ENCODE results near the gene DIMT1. TPM values are rescaled to one million over a fixed set of nuclear protein-coding genes. Genes with fewer than 3 reads are reported as not detected.

DIMT1 gene
- total RNA-seq (ENCODE audit: insufficient read depth, low replicate concordance): 53.2 TPM

- DNase-seq (ENCODE audit: low spot score): peak; percentile 99
These were observed at the start of gene DIMT1 for GRCh38 chr5:62403411-62404250. Gene DIMT1 (minus strand): TSS chr5:62403905. CDS start chr5:62403772, 133 bp downstream.

GRCh38 chr5:62450259-62450658 lies 46.6 kb upstream of the DIMT1 start:
- no peak for DNase-seq (ENCODE audit: low spot score)

GRCh38 chr5:62448528-62448927 lies 44.8 kb upstream of the DIMT1 start:
- no peak for DNase-seq (ENCODE audit: low spot score)

GRCh38 chr5:62432621-62433064 lies 28.9 kb upstream of the DIMT1 start:
- DNase-seq (ENCODE audit: low spot score): no peak

- no peak for DNase-seq (ENCODE audit: low spot score)
These were observed 28.3 kb upstream of the DIMT1 start for GRCh38 chr5:62431735-62432620.

- no peak for DNase-seq (ENCODE audit: low spot score)
These were observed 21.1 kb upstream of the DIMT1 start for GRCh38 chr5:62424763-62425162.

- DNase-seq (ENCODE audit: low spot score): no peak
These were observed 17.7 kb upstream of the DIMT1 start for GRCh38 chr5:62421414-62421813.

- no peak for DNase-seq (ENCODE audit: low spot score)
These were observed 15.9 kb upstream of the DIMT1 start for GRCh38 chr5:62419609-62420008.

- DNase-seq (ENCODE audit: low spot score): no peak
These were observed 14.9 kb upstream of the DIMT1 start for GRCh38 chr5:62418462-62419076.

GRCh38 chr5:62413711-62414110 lies 10.0 kb upstream of the DIMT1 start:
- no peak for DNase-seq (ENCODE audit: low spot score)

- DNase-seq (ENCODE audit: low spot score): peak; percentile 100
These were observed 9.0 kb upstream of the DIMT1 start, which contains the start of gene IPO11 for GRCh38 chr5:62412549-62413329. Gene IPO11 (plus strand): TSS chr5:62412763. CDS start chr5:62437280, 24,517 bp downstream.

- no peak for DNase-seq (ENCODE audit: low spot score)
These were observed 8.3 kb downstream of the DIMT1 start for GRCh38 chr5:62395210-62395950.

GRCh38 chr5:62386824-62387223 lies 16.9 kb downstream of the DIMT1 start:
- no peak for DNase-seq (ENCODE audit: low spot score)

GRCh38 chr5:62385816-62386400 lies 17.8 kb downstream of the DIMT1 start:
- peak; percentile 5 for DNase-seq (ENCODE audit: low spot score)

- DNase-seq (ENCODE audit: low spot score): peak; percentile 24
These were observed 18.6 kb downstream of the DIMT1 start for GRCh38 chr5:62385131-62385530.

GRCh38 chr5:62376064-62376463 lies 27.6 kb downstream of the DIMT1 start:
- no peak for DNase-seq (ENCODE audit: low spot score)

- DNase-seq (ENCODE audit: low spot score): no peak
These were observed 28.1 kb downstream of the DIMT1 start for GRCh38 chr5:62375627-62376026.

- DNase-seq (ENCODE audit: low spot score): no peak
These were observed 29.6 kb downstream of the DIMT1 start for GRCh38 chr5:62374090-62374489.

GRCh38 chr5:62373382-62373781 lies 30.3 kb downstream of the DIMT1 start:
- DNase-seq (ENCODE audit: low spot score): no peak

- DNase-seq (ENCODE audit: low spot score): no peak
These were observed 31.1 kb downstream of the DIMT1 start for GRCh38 chr5:62372600-62372999.
